HG03103 (cell line): ENCODE results near the gene CD2AP.

Experiments
- ATAC-seq: cut with Tn5 transposase; IDR thresholded peaks from one replicate; pipeline ENCODE4 v1.9.1; 2021; ENCODE audit warnings: low read depth; ENCODE audit not compliant: unreplicated experiment

CD2AP gene

GRCh38 chr6:47495954-47496545 lies 18.5 kb downstream of the CD2AP start:
- ATAC-seq, result no peak

- no peak for ATAC-seq
These were observed 19.5 kb downstream of the CD2AP start for GRCh38 chr6:47496935-47497579.

- ATAC-seq, result no peak
These were observed 25.3 kb downstream of the CD2AP start for GRCh38 chr6:47502920-47503319.

- no peak for ATAC-seq
These were observed 32.3 kb downstream of the CD2AP start for GRCh38 chr6:47509937-47510336.

GRCh38 chr6:47512872-47513271 lies 35.3 kb downstream of the CD2AP start:
- no peak for ATAC-seq

- no peak for ATAC-seq
These were observed 41.7 kb downstream of the CD2AP start for GRCh38 chr6:47519279-47519678.

- ATAC-seq, result no peak
These were observed 42.7 kb downstream of the CD2AP start for GRCh38 chr6:47520282-47520681.

GRCh38 chr6:47521961-47522360 lies 44.4 kb downstream of the CD2AP start:
- ATAC-seq, result no peak

- no peak for ATAC-seq
These were observed 46.7 kb downstream of the CD2AP start for GRCh38 chr6:47524136-47524845.

- no peak for ATAC-seq
These were observed 47.9 kb downstream of the CD2AP start for GRCh38 chr6:47525330-47526057.

- ATAC-seq, result no peak
These were observed 49.7 kb downstream of the CD2AP start for GRCh38 chr6:47527274-47527673.

- no peak for ATAC-seq
These were observed 52.1 kb downstream of the CD2AP start for GRCh38 chr6:47529734-47530133.

- no peak for ATAC-seq
These were observed 55.5 kb downstream of the CD2AP start for GRCh38 chr6:47532981-47533585.

GRCh38 chr6:47534063-47534462 lies 56.5 kb downstream of the CD2AP start:
- no peak for ATAC-seq

GRCh38 chr6:47535316-47536225 lies 58.0 kb downstream of the CD2AP start:
- no peak for ATAC-seq

GRCh38 chr6:47536816-47537401 lies 59.3 kb downstream of the CD2AP start:
- no peak for ATAC-seq

GRCh38 chr6:47545223-47545622 lies 67.6 kb downstream of the CD2AP start:
- ATAC-seq, result no peak

GRCh38 chr6:47551670-47552069 lies 74.1 kb downstream of the CD2AP start:
- ATAC-seq, result no peak

GRCh38 chr6:47552319-47552718 lies 74.7 kb downstream of the CD2AP start:
- no peak for ATAC-seq
